Uterus (tissue), 2 donors: ENCODE results near the gene GOLGA3.

Experiments
- CTCF ChIP-seq, 4 experiments: fragments of 200-600 bp in 2 of 4; fragments of 450-650 bp in 2 of 4; sonication (generic) in 2 of 4; IDR thresholded peaks; one replicate each; pipeline ENCODE4 v1.5.1; 2016 to 2019; ENCODE audit warnings: antibody characterized with exemption in 4 of 4, mild to moderate bottlenecking in 2 of 4, moderate library complexity in 1 of 4
- POLR2A ChIP-seq, 2 donors: fragments of 450-650 bp; IDR thresholded peaks; one replicate each; pipeline ENCODE4 v1.6.1; 2016; ENCODE audit warnings: antibody characterized with exemption in 2 of 2, mild to moderate bottlenecking in 1 of 2, moderate library complexity in 1 of 2

GRCh38 chr12:132831771-132832170 lies 3.1 kb upstream of the GOLGA3 start:
- TF ChIP-seq CTCF (IDR thresholded peaks at IDR 0.05) (no peak), POLR2A (IDR thresholded peaks at IDR 0.05) (no peak)
